ENCODE data around the gene SQOR.

Gene SQOR

DNA sequence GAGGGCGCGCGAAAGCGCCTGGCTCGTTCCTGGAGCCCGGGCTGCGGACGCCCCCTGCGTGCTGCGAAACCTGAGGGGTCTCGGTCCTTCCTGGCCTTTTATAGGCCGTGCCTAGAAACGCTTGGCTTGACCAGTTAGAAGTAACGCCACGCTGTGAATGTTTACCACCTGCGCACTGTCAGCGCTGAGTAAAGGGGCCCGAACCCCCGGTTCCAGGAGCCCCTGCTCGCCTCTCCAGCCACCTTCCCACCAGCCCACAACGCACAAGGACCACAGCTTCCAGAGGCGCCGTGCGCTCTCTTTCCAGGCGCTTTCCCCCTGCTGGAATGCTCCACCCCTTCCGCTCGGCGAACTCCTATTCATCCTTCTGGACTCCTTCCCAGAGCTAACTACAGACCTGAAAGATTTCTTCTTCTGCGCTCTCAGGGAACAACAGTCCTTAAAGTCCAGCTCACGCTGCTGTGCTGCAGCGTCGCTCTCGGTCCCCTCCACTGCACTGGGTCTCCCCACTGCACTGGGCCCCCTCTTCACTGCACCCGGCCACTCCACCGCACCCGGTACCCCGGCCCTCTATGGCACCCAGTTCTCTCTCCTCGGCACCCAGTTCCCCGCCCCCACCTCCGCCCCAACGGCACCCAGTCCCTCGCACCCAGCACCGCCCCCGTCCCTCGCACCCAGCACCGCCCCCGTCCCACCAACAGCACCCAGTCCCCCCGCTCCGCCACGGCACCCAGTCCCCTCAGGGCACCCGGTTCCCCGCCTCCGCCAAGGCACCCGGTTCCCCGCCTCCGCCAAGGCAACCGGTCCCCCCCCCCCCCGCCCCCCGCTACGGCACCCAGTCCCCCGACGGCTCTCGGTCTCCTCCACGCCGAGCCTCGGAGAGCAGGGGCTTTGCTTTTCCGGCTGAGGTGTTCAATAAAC is 69.8 kb downstream of the SQOR start:
- DNase-seq (ENCODE audit: low read depth in 1 of 2, low spot score in 1 of 2): no peak

DNA sequence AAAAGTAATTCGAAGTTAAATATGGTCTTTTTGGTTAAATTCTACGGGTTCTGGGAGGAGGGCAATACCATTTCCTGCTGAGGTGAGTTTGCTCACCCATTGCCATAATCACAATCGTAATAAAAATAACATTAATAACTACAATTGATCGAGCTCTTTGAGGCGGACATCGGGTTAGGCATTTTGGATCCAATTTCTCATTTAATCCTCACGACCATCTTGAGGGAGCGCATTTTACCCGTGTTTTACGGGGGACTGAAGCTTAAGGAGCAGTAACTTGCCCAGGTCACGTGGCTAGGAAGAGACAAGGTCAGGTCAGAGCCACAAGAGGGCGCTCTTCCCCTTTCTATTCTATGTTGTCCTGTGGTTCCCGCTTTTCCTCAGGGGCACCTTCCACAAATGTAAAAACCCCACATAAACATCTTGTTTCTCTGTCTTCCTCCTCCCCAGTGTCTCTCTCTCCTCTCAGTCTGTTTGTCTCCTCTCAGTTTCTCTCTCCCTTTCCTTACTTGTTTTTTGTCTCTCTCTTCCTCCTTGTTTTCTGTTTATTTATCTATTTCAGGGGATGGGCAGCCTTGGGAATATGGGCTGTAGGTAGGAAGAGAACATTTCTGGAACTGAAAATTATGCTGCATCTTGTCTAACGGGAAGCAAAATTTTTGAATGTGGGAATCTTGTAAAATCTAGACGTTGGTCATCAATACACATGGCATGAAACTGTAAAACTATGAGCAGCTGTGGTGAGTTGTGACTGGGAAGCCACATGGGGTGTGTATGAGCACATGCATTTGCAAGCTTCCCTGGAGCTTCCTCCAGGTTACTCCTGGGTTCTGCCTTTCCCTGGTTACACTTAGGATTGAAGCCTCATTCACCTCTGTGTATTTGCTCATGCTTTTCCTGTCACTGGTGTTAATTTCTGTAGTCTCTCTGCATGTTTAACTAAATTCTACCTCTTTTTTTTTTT is 71.0 kb downstream of the SQOR start:
- peak; percentile 39 to 52 for DNase-seq (ENCODE audit: low read depth in 1 of 2, low spot score in 1 of 2)

- DNase-seq (ENCODE audit: low read depth in 1 of 2, low spot score in 1 of 2): no peak
Observed at GRCh38 chr15:45710657-45711056, 75.8 kb downstream of the SQOR start.

GRCh38 chr15:45714590-45715488 is 80.0 kb downstream of the SQOR start:
- peak in 1 of 2 donors; percentile 18 for DNase-seq (ENCODE audit: low read depth in 1 of 2, low spot score in 1 of 2)

- no peak for DNase-seq (ENCODE audit: low read depth in 1 of 2, low spot score in 1 of 2)
Observed at GRCh38 chr15:45715528-45715927, 80.7 kb downstream of the SQOR start.

- DNase-seq (ENCODE audit: low read depth in 1 of 2, low spot score in 1 of 2): no peak
Observed at GRCh38 chr15:45719490-45719889, 84.7 kb downstream of the SQOR start.

GRCh38 chr15:45720183-45720582 is 85.4 kb downstream of the SQOR start:
- DNase-seq (ENCODE audit: low read depth in 1 of 2, low spot score in 1 of 2): no peak

DNA sequence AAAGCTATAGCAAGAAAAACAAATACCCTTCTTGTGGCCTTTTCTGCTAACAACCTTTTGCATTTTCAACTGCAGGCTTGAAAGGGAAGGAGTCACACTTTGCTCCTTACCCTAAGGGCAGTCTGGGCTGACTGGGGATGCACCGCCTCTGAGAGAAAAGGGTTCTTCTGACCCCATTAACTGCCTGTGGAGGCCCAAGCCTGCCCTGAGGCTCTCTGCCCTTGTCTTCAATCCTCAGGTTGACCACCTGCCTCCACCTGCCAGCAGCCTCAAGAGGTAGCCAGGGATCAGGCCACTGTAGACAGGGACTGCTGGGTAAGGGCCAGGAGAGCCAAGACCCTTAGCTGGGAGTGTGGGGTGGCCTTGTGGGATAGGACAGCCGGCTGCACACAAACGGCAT is 93.8 kb downstream of the SQOR start:
- no peak for DNase-seq (ENCODE audit: low read depth in 1 of 2, low spot score in 1 of 2)

DNA sequence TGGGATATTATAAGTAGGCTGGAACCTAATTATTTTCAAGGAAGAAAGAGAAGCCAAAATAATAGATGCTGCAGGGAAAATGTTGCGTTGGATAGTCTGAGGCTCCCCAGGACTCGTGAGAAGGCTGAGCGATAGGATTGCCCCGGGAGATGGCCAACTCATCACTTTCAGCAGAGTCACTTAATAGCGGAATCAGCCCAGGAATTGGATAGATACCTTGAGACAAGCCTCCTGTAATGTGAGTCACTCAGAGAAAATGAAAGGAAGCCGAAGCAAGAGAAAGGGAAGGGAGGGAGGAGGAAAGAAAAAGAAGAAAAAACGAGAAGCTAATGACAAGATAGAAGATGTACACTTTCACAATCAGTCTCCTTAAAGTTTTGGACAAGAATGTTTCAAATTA is 94.3 kb downstream of the SQOR start:
- no peak for DNase-seq (ENCODE audit: low read depth in 1 of 2, low spot score in 1 of 2)

DNA sequence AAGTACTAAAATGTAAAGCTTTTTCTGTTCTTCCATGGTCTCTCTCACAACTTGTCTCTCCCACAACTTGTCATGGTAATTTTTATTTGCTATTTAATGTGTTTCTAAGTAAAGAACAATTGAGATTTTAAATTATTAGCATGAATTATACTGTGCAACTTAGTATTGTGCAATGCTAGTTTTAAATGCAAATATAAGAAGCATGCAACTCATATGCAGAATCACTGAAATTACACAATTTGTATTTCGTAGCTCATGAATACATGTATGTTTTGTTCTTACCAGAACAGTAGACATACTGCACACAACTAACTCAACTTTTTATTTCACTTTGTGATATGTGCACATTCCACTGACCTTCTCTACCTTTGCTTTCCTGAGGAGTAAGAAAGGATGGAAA is 96.5 kb downstream of the SQOR start:
- no peak for DNase-seq (ENCODE audit: low read depth in 1 of 2, low spot score in 1 of 2)

DNA sequence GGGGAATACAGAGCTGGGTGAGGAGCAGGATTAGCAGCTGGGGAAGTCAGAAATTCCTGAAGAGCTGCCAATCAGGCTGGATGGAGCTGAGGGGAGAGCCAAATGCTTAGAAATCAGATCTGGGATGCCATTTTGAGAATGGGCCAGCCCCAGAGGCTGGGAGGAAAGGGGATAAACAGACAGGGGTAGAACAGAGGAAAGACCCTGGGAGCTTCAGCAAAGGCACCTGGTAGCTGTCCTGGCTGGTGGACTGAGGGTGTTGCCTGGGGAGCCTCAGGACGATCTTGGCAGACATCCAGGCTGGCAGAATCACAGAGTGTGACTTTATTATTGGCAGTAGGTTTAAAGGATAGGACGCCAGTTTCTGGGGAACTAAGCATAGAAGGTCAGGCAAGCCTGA is 97.8 kb downstream of the SQOR start:
- DNase-seq (ENCODE audit: low read depth in 1 of 2, low spot score in 1 of 2): no peak

DNA sequence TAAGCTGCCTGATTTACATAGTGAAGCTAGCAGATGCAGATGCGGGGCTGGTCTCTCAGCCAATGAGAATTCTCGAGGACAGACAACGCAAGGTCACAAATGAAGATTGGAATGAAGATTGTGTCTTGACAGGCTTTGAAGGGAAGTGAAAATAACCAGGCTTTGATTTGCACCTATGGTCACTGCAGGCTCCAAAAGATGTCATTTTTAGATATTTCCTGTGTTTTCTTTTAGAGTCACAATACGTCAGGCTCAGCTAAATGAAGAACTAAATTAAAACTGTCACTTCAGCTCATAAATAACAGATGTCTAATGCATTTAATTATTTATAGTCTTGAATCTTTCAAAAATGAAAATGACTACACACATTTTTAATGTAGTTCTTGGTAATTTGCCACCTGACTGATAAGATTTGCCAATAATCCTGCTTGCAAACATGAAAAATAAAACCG is 99.5 kb downstream of the SQOR start:
- DNase-seq (ENCODE audit: low read depth in 1 of 2, low spot score in 1 of 2): no peak
